UCSD-AML1 (cell line): ENCODE measurements around the gene ITPRIP.
A peak's percentile ranks its signal among the peaks of the same experiment; 100 is the strongest.

Experiments used
- DNase-seq: peaks from one replicate; lab custom pipeline; 2025; ENCODE audit not compliant: unreplicated experiment; lab: John Stamatoyannopoulos, UW

ITPRIP gene

DNA sequence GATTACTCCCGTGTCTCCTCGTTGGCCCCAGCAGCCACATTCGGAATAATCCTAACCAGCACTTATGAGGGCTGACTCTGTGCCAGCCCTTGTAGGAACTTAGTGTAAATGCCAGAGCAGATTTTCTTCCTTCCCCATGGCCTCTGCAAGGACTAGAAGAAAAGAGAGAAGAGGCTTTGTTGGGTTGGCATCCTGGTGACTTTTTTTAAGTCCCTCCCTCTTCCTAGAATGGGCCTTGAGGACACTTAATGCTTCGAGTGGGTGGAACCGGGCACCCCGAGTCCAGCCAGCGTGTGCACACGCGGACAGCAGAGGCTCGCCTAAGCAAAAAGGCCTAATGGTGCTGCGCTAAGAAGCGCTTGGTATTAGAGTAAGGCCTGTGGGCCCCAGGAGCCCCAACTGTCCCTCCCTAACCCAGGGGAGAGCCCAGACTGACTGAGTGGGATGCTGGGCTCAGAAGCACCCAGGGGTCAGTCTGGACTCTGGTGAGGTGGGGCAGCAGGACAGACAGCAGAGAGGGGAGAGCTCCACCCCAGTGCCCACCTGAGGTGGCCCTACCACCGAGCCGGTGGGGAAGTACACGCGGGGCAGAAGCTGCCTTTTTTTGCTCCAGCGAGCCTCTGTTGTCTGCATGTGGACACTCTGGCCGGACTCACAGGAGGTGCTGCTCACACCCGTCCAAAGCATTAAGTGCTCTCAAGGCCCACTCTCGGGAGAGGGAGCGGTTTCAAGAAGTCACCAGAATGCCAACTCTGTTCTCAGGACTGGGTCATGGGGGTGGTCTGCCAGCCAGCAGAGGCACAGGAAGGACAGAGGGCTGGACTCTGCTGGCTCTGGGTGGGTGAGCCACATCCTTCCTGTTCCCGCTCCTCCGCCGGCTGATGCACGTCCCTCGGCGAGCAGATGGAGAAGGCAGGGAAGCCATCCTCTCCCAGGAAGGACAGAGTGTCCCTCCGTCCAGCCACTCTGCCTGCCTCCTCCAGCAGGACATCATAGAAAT, 12.5 kb downstream of the ITPRIP start:
- peak; percentile 62 for DNase-seq

DNA sequence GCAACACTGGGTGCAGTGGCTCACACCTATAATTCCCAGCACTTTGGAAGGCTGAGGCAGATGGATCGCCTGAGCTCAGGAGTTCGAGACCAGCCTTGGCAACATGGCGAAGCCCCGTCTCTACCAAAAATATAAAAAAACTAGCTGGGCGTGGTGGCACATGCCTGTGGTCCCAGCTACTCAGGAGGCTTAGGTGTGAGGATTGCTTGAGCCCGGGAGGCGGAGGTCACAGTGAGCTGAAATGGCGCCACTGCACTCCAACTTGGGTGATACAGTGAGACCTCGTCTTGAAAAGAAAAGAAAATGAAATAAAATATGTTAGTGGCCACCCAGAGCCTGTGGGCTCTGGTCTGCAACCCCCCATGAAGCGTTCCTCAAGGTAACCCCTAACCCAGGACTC, 13.3 kb downstream of the ITPRIP start:
- DNase-seq: no peak

DNA sequence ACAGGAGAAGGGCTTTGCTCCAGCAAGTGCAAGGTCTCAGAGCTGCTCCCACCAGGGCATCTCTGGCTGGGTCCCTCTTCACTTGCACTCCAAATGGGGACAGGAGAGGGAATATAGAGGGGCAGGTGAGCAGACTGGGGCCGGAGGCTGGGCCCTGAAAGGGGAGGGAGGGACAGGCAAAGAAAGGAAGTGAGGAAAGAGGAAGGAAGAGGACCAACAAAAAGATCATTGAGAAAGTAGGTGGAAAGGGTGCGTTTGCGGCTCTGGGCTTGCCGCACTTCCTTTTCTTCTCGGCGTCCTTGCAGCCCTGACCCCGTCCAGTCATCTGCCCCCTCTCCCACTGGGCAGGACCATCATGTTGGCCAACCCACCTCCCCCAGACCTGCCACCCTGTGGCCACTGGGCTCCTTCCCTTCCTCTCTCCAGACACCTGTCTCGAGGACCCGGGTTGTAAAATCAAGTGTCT, 14.0 kb downstream of the ITPRIP start:
- peak; percentile 57 for DNase-seq

DNA sequence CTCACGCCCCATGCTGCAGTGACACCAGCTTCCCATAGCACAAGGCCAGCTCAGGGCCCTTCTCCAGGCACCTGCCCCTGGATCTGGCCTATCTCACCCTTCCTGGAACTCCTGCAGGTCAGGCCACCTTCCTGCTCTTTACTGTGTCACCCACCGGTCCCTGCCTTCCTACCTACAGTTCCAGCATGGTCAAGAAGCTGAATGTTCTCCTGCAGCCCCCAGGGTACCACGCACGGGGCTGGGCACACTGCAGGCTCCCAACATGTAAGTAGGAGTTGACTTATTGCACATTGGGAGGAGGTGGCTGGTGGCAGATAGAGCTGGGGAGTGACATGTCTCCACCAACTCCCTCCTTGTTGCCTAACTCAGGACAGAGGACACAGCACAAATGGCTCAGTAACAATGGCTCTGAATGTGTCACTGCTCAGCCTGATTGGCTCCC, 14.5 kb downstream of the ITPRIP start:
- no peak for DNase-seq

DNA sequence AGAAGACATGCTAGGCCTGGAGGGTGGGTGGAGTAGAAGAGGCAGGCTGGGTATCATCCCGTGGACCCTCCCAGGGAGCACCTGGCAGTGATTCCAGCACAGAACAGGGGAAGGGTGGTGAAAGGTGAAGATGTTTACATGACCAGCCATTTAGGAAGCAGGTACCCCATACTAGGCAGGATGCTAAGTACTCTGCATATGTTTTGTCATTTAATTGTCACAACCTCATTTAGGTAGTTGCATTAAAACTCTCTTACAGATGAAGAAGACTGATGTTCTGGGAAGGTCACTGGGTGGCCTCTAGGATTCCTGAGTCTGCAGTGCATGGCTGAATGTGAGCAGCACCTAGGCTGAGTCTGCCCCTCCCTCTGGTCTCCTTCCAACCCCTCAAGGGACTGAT, 15.2 kb downstream of the ITPRIP start:
- DNase-seq: no peak

DNA sequence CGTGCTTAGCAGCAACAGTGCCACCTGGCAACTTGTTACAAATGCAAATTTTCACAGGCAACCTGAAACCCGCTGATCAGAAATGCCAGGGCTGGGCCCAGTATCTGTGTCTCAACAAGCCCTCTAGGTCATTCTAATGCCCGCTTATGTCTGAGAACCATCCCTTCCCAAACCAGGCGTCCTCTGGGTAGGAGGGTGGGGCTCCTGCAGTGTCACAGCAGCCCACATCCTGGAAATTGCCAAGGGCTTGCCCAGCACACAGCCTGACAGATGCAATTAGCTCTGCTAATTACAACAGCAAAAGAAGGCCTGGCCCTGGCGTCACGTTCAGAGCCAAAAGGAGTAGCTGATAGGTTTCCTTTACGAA, 15.9 kb downstream of the ITPRIP start:
- peak; percentile 69 for DNase-seq

DNA sequence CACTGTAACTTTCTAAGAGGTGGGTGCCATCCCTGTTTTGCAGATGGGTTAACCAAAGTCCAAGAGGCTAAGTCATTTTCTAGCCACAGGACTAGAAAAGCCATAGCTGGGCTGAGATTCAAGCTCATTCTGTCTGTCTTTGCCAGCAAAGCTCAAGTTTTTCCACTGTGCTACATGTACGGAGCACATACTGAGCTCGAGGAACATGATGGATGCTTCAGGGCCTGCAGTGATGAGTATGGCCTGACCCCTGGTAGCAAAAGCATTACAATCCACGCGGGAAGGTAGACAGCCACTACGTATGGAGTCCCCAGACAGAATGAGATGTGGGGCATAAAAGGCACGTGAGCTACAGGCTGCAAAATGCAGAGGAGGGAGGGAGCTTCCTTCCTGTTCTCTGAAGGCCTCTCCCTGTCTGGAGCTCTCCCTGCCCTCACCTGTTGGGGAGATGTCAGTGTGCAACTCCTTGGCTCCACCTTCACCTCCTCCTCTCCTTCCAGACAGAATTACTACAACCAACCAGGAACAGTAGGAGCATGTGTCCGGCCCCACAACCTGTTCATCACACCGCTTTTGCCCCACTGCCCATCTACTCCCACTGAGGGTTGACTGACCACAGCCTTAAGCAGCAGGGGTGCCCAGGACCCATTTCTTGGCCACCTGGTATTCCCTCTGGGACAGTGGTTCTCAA, 16.4 kb downstream of the ITPRIP start:
- DNase-seq: no peak

DNA sequence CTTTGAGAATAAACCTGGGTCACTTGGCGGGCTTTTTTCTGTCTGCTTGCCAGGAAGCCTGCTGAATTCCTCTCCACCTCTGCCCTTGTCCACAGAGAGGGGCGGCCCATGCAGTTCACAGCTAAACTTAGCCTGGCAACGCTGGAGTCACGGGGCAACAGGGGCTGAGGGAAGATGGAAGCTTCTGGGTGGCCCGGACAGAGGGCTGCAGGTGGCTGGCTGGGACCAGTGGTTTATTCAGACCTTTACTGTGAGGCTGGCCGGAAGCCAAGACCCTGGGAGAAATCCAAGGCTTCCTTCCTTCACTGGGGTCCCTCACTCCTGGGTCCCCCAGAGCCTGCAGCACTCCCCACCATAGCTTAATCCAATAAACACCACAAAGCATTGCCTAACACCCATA, 17.0 kb downstream of the ITPRIP start:
- DNase-seq: no peak

DNA sequence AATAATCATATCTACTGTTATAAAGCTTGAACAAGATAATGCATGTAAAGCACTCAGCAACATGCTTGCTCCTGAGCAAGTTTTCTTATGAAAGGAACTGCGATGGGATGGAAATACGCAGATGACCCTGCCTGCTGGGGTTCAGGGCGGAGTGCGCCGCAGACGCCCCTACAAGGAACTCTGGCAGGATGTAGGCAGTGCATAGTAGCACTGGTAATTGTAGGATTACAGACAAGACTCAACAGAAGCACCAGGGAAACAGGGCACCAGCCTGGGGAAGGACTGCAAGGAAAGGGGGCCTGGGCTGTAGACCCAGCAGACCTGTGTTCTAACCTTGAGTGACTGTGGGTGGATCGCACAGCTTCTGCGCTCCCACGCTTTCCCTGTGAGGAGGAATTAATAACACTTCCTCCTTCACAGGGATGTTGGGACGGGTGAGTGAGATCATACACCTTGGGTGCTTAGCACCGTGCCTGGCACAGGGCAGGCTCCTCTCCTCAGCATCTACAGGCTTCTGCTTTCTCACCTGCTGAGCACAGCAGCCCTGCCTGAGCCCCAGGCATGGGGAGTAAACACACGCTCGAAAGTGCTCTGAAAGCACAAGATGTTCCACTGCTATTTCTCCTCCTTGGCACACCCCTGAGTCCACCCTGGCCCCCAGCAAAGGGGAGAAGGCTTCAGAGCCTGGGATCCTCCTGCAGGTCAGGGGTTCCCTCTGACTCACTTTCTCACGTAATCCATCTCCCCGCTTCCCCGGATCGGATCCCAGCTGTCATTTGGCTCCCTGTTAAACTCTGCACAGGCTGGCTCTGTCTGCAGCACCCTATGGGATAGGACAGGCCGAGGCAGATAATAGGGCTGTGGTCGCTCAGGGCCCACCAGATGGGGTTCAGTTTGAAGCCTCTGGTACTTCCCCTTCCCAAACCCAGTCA, 19.2 kb downstream of the ITPRIP start:
- no peak for DNase-seq

DNA sequence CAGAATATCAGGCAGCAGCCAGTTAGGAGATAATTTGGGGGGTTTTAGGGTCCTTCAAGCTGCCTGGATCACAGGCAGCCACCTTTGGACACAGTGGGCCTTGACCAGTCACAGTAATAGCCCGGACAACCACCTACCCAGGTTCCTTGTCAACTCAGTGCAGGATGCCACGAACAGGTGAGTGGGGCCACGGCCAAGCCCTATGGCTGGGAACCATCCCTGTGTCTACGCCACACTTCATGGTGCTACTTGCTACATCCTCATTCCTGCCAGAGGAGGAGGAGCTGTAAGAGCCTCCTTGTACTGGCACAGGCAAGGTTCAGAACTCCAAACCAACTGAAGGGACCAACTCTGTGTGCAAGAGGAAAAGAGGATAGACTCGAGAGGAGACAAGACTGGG, 19.9 kb downstream of the ITPRIP start:
- DNase-seq: no peak

DNA sequence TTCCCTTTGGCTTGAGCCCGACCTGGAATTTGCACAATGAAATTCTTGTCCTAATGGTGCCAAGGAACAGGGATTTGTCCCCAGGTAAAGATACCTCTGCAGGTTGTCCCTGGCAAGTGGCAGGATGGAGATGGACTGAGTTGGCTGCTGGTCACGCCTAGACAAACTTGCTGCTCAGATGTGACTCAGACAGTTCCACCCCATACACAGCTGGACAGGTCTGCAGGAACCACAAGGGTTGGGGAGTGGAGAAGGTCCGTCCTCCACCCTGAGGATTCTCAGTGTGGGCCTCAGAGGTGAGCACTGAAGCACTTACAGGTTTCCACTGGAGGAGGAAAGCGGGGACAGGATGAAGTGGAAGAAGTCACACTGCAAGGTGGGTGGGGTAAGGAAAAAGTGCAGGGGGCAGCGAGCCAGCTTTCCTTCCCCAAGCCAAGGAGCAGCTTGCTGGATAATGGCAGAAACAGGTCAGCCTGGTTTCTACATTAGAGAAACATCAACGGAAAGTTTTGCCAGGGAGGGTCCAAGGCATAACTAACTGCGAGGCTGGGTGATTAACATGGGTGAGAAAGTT, 20.5 kb downstream of the ITPRIP start:
- DNase-seq: no peak

DNA sequence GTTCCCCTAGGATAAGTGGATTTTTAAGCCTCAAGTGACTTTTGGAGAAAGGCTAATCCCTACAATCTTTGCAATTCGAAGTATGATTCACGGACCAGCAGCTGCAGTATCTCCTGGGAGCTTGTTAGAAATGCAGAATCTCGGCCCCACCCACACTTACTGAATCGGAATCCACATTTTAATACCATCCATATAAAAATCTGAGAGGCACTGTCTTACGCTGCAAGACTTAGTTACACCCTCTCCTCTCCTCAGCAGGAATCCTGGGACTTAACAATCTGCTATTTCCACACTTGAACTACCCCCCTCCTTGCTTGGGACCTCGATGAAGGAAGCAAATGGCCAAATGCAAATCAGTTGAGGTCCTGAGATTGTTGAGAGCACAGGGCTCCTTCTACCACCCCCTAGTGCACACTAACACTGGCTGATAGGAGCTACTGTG, 21.0 kb downstream of the ITPRIP start:
- no peak for DNase-seq

DNA sequence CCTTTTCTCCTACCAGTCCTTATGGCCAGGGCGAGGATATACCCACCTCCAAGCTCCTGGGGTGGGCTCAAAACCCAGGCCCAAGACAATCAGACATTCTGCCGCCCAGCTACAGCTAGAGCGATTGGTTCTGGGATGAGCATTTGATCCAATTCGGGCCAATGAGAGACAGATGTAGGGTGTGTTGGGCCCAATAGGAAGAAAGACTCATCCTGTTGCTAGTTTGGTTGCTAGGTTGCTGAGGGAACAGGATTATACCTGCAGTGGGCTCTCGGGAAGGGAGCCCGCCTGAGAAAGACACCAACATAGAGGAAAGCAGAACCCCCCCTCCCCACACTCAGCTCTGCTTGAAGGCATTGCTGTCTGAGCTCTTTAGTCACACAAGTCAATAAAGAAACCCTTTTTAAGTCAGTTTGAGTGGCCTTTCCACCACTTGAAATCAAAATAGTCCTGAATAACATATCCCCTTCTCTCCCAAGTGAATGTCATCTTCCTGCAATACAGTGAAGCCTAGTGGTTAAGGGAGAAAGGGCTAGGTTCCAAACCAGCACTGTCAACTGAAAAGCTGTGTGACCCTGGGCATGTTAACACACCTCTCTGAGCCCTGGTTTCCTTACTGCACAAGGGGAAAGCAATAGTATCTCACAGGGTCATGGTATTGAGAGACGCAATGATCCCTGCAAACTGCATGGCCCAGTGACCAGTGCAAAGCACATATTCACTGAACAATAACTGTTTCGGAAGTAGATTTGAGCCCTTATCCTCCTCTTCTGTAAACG, 21.8 kb downstream of the ITPRIP start:
- DNase-seq: no peak

DNA sequence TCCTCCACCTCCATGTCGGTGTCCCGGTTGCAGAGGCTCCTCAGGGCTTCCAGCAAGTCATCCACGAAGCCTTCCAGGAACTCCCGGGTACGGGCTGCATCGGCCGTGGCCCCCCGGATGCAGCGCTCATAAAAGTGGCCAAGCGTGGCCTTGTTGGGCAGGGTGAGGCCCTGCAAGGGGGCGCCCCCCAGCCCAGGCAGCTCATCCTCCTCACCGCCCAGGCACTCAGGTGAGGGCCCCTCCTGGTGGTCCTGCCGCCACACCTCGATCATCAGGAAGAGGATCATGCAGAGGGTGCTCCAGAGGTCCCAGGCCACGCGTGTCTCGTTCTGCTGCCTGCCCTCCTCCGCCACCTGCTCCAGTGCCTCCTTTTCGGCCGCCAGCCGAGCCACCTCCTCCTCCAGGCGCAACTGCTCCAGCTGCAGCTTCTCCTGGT, 22.8 kb downstream of the ITPRIP start:
- no peak for DNase-seq

DNA sequence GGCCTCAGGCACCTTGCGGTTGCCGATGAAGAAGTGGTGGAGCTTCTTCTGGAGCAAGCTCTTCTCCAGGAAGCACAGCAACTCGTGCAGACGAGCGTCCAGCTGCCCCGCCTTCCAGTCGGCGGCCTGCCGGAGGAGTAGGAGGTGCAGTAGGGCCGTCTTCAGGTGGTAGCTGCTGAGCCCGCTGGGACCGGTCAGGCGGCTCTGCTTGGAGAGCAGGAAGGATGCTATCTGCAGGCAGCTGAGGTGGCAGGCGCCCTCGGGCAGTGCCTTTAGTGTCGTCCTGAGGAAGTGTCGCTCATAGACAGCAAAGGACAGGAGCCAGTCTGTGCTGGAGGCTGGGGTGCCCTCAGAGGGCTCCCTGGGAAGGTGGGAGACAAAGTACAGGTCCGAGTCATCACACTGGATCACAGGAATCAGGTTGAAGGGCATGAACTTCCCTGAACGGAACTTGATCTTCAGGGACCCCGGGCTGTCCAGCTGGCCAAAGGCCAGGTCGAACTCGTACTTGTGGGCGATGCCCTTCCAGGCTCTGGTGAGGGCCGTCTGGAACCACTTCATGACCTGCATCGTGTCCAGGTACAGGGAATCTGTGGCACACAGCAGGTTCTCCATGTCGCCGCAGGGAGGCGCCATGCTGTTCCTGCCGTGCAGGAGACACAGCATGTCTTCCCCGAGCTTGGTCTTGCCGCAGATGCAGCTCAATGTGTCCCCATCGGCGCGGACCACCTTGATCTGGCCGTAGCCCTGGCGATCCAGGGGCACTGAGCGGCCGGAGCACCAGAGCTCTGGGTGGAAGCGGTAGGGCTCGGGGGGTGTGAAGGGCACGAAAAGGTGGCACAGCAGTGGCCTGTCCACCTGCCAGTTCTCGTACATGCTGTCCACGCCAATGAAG, 23.4 kb downstream of the ITPRIP start:
- DNase-seq: no peak

DNA sequence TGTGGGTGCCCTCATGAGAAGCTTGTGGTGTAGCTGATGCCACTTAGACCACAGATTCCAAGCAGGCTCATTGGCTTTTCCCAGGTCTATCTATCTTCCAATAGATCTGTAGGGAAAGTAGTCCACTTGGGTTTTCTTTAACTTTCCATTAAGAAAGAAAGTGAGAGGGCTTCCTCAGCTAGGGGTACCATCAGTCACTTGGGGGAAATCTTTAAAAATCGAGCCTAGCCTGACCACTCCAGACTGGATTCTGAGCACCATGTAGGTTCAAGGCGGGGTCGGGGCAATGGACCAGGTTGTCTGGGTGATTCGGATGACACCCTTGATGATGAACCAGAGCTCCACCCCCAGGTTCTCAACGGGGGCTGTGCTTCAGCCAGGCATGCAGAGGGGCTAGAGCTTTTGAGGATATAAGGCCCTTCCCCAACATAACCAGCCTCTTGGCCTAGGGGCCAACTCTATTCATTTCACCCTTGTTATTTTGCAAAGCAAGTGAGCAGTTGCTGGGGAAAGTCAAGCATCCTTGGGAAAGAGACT, 27.0 kb downstream of the ITPRIP start:
- DNase-seq: no peak

DNA sequence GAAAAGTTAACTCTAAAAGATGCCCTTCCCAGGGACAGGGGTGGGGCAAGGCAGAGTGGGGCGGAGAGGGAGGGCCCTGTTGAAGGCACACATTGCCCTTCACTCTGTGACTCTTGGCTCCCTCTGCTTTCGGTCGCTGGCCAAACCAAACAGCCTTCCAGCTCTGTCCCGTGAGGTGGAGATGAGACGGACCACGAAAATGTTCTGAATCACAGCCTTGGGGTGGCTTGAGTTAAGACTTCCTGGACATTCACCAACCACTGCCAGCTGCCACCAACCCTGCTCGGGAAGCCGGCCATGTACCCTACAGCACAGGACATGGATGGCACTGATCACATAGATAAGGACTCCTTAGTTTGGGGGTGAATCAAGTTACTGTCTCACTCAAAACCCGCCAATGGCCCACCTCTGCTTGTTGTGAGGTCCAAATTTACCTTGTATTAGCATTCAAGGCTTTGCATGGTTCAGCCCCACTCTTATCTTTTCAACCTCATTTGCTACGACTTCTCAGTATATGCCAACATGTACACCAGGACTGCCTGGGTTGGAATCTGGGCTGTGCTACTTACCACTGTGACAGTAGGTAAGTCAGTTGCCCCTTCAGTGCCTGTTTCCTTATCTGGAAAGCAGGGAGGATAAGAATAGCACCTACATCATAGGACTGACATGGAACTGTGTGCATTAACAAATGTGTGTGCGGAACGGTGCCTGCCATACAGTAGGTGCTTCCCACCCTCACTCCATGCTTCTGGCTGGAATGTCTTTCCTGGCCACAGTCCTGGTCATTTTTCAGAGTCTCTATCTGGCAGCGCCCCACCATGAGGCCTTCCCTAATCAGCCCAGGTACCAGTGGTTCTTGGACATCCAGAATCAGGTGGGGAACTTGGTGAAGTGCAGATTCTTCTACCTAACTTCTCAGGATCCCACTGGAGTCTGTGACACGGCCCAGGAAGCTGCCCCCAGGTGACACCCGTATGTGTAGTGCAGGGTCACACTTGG, 28.0 kb downstream of the ITPRIP start:
- no peak for DNase-seq
